ENCODE results near the gene ELOVL5. TPM values are rescaled to one million over a fixed set of nuclear protein-coding genes. Genes with fewer than 3 reads are reported as not detected.

The ELOVL5 gene
- total RNA-seq, 2 donors from 2014 or later = 103 to 108 TPM

- peaks cover 67% of the 10 kb centered on the region for H3K36me3 Mint-ChIP-seq (ENCODE audit: low read depth)
- H3K36me3 ChIP-seq (ENCODE audit: control insufficient read depth, insufficient read depth, low read length) = peaks cover 83% of the 10 kb centered on the region
- H3K4me1 ChIP-seq (ENCODE audit: control insufficient read depth, insufficient read depth, low read length) = peaks cover 3% of the 10 kb centered on the region
- DNase-seq = no peak
- no peaks in the 10 kb centered on the region for H3K27me3 ChIP-seq (ENCODE audit: control insufficient read depth, insufficient read depth, low read length, poor library complexity, severe bottlenecking)
- no peak for TF ChIP-seq CTCF (conservative IDR thresholded peaks at IDR 0.05)
- no peaks in the 10 kb centered on the region for H3K4me1 Mint-ChIP-seq
- no peak overlapping the region for H3K4me3 Mint-ChIP-seq
- 94 to 100% methylated on average over 1 to 5 of the region's 5 CpGs for WGBS, 2 experiments (ENCODE audit: insufficient coverage in 1 of 2, insufficient read length in 1 of 2)
- H3K27ac Mint-ChIP-seq = peak overlapping the region; percentile 45
- no peaks in the 10 kb centered on the region for H3K27me3 Mint-ChIP-seq (ENCODE audit: insufficient read depth)
- H3K27ac ChIP-seq (ENCODE audit: low read depth, low read length) = no peak overlapping the region
- H3K9me3 Mint-ChIP-seq = no peaks in the 10 kb centered on the region
- H3K9ac ChIP-seq (ENCODE audit: extremely low read depth, low read length, poor library complexity, severe bottlenecking) = no peak overlapping the region
- H3K4me3 ChIP-seq (ENCODE audit: low read length) = no peak overlapping the region
- no peaks in the 10 kb centered on the region for H3K9me3 ChIP-seq (ENCODE audit: control insufficient read depth, low read length)
These were observed 78.9 kb downstream of the ELOVL5 start for GRCh38 chr6:53269827-53270226.

- Mint-ChIP-seq H3K4me1 (no peaks in the 10 kb centered on the region), H3K4me3 (no peak overlapping the region), H3K9me3 (no peaks in the 10 kb centered on the region), H3K36me3 (ENCODE audit: low read depth) (peaks cover 71% of the 10 kb centered on the region), H3K27me3 (ENCODE audit: insufficient read depth) (no peaks in the 10 kb centered on the region), H3K27ac (peak overlapping the region; percentile 63)
- no peaks in the 10 kb centered on the region for H3K9me3 ChIP-seq (ENCODE audit: control insufficient read depth, low read length)
- 96 to 98% methylated on average over 5 of the region's 6 CpGs for WGBS, 2 experiments (ENCODE audit: insufficient coverage in 1 of 2, insufficient read length in 1 of 2)
- no peak overlapping the region for H3K4me3 ChIP-seq (ENCODE audit: low read length)
- peaks cover 77% of the 10 kb centered on the region for H3K36me3 ChIP-seq (ENCODE audit: control insufficient read depth, insufficient read depth, low read length)
- DNase-seq = no peak
- H3K27me3 ChIP-seq (ENCODE audit: control insufficient read depth, insufficient read depth, low read length, poor library complexity, severe bottlenecking) = no peaks in the 10 kb centered on the region
- H3K9ac ChIP-seq (ENCODE audit: extremely low read depth, low read length, poor library complexity, severe bottlenecking) = no peak overlapping the region
- no peak overlapping the region for H3K27ac ChIP-seq (ENCODE audit: low read depth, low read length)
- H3K4me1 ChIP-seq (ENCODE audit: control insufficient read depth, insufficient read depth, low read length) = peaks cover 3% of the 10 kb centered on the region
- no peak for TF ChIP-seq CTCF (conservative IDR thresholded peaks at IDR 0.05)
These were observed 79.7 kb downstream of the ELOVL5 start for GRCh38 chr6:53268858-53269608.

- H3K4me3 Mint-ChIP-seq = no peak overlapping the region
- H3K27ac Mint-ChIP-seq = no peak overlapping the region
These were observed 82.1 kb downstream of the ELOVL5 start for GRCh38 chr6:53266553-53267090.

More at GRCh38 chr6:53266553-53267090, 82.1 kb downstream of the ELOVL5 start:
- Mint-ChIP-seq H3K9me3 (no peaks in the 10 kb centered on the region), H3K27me3 (ENCODE audit: insufficient read depth) (no peaks in the 10 kb centered on the region), H3K4me1 (no peaks in the 10 kb centered on the region), H3K36me3 (ENCODE audit: low read depth) (peaks cover 67% of the 10 kb centered on the region)
- H3K27me3 ChIP-seq (ENCODE audit: control insufficient read depth, insufficient read depth, low read length, poor library complexity, severe bottlenecking) = no peaks in the 10 kb centered on the region
- H3K36me3 ChIP-seq (ENCODE audit: control insufficient read depth, insufficient read depth, low read length) = peaks cover 68% of the 10 kb centered on the region
- no peak overlapping the region for H3K9ac ChIP-seq (ENCODE audit: extremely low read depth, low read length, poor library complexity, severe bottlenecking)
- no peak overlapping the region for H3K27ac ChIP-seq (ENCODE audit: low read depth, low read length)
- no peak for DNase-seq
- no peak overlapping the region for H3K4me3 ChIP-seq (ENCODE audit: low read length)
- H3K9me3 ChIP-seq (ENCODE audit: control insufficient read depth, low read length) = no peaks in the 10 kb centered on the region
- peaks cover 3% of the 10 kb centered on the region for H3K4me1 ChIP-seq (ENCODE audit: control insufficient read depth, insufficient read depth, low read length)
- 84 to 94% methylated on average over 3 to 4 of the region's 4 CpGs for WGBS, 2 experiments (ENCODE audit: insufficient coverage in 1 of 2, insufficient read length in 1 of 2)
- no peak for TF ChIP-seq CTCF (conservative IDR thresholded peaks at IDR 0.05)
